Lung microvascular endothelial cell (primary cell): ENCODE results near the gene ZFYVE28. TPM values are rescaled to one million over a fixed set of nuclear protein-coding genes. Genes with fewer than 3 reads are reported as not detected.

Experiments used
- DNase-seq, 2 donors: peaks; one replicate each; pipeline versions ENCODE4 v3.0.0 to v3.0.0-alpha.2; 2010; ENCODE audit warnings: low read depth in 2 of 2
- total RNA-seq: library from RNA; depleted of rRNA; stranded (reverse); fragments of >200 nt; gene quantifications from 2 replicates; pipeline ENCODE4 v1.2.1, GENCODE V29; 2014

The ZFYVE28 gene
- total RNA-seq, 1 donor from 2014 or later, result 1.8 TPM

- DNase-seq, result no peak
Observed at GRCh38 chr4:2273221-2273620, 145.2 kb downstream of the ZFYVE28 start.

GRCh38 chr4:2272828-2273120, 145.7 kb downstream of the ZFYVE28 start:
- DNase-seq, result no peak

GRCh38 chr4:2272026-2272827, 146.2 kb downstream of the ZFYVE28 start:
- no peak for DNase-seq

- no peak for DNase-seq
Observed at GRCh38 chr4:2271279-2272025, 147.0 kb downstream of the ZFYVE28 start.

DNA sequence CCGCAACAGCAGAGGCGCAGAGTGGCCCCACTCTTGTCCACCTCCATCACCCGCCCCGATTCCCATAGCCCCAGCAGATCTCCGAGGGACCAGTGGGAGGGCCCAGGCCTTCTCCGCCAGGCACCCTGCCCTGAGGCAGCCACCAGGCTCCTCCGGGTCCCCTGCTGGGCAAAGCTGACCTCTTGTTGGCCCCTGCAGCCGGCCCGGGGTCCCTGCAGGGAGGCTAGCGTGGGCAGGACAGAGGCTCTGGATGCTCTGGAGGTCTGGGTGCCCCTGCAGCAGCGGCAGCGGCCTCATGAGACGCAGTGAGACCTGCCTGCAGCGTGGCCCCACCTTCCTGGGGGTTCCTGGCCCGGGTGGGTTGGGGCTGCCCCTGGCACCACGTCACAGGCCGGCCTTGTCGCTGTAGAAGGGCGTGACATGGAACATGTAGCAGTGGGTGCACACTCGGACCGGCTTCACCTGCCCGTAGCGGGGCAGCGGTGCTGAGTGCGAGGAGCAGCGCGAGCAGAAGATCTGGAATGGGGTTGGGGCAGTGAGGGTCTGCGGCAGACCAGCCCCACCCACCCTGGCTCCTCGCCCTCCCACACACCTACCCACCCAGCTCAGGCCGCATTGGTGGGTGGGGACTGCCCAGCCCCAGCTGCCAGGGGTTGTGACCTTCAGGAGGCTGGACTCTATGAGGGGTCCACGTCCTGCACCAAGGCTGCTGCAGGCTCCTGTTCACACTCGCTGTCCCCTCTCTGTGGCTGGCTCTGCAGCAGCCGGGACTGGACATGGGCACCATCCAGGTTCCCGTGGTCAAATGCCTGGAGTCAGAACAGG, 147.9 kb downstream of the ZFYVE28 start:
- DNase-seq, result no peak

DNA sequence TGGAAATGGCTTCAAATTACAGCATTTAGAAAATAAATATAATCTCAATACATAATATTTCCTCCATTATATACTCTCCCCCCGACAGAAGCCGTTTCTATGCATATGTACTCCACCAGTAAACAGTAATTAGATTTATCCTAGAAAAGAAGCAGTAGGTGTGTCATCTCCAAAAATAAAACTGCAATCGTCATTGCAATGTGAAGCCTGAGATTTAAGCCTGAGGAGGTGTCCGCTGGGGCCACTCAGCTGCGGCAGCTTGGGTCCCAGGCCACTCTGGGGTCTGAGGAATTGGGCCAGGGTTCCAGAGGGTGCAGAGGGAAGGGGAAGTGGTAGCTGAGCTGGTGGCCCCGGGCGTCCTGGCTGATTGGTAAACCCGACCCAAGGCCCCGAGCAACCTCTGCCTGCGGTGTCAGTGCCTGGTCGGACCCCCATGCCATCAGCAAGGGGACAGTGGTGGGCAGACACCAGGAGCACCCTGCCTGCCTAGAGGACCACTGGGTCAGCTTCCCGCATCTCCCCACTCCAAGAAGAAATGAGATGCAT, 148.8 kb downstream of the ZFYVE28 start:
- no peak for DNase-seq

DNA sequence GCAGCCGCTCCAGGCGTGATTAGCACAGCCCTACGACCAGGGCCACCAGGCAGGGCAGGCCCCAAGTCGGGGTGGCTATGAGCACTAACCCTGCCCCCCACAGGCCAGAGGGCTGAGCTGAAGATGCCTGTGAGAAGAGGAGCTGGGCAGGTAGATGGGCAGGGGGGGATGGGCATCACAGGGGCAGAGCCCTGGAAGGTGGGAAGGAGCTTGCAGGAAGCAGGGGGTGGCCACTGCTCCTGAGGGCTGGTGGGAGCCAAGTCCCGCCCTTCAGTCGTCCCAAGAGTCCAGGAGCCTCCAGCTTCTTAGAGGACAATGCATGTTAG, 149.3 kb downstream of the ZFYVE28 start:
- no peak for DNase-seq

DNA sequence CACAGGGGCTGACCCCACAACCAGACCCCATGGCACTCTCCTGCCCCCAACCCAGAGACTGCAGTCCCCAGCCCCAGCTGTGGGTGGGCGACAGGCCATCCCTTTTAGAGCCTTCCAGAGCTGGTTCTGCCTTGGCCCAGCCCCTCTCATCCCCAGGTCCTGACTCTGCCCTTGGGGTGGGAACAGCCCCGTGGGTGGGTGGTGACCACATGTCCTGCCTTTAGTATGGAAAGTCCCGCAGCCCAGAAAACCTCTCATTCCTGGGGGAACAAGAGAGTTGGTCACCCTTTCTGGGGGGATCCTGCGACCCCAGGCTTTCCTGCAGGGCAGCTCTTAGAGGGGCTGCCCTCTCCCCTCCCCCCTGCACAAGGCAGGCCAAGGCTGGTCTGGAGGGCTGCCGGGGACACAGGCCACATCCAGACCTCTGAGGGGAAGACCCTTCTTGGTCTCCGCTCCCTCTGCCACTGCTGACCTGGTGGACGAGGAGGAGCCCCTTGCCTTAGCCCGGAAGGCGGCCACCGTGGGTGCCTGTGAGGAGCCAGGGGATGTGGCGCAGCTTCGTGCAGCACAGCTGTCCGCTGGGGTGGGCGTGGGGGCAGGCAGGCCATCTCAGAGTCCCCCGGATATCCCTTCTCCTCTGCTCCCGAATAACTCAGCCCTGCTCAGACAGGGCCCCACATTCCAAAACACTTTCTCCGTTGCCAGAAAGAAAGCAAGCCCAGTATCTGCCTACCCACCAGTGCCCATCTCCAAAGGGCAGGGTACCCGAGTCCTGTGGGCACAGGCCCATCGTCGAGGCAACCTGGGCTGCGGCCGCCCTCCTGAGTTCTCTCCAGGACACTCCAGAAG, 149.9 kb downstream of the ZFYVE28 start:
- DNase-seq, result no peak

- DNase-seq, result no peak
Observed at GRCh38 chr4:2267841-2268240, 150.6 kb downstream of the ZFYVE28 start.

- no peak for DNase-seq
Observed at GRCh38 chr4:2267320-2267811, 151.1 kb downstream of the ZFYVE28 start.

DNA sequence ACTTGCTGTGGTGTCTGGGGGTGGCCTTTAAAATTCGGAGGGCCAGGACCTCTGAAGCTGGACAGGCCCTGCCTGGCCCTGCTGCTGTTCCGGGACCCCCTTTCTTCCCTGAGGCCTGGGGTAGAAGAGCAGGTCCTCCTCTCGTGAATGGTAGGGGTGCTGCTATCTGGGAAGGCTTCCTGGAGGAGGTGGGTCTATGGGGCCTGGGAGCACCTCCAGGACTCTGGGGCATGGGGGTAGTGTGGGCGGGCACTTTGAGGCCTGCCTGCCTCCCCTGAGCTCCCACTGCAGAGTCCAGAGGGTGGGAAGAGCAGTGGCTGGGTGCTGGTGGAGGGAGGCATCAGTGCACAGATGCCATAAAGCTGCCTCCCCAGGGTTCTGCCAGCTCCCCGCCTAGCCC, 151.6 kb downstream of the ZFYVE28 start:
- no peak for DNase-seq

DNA sequence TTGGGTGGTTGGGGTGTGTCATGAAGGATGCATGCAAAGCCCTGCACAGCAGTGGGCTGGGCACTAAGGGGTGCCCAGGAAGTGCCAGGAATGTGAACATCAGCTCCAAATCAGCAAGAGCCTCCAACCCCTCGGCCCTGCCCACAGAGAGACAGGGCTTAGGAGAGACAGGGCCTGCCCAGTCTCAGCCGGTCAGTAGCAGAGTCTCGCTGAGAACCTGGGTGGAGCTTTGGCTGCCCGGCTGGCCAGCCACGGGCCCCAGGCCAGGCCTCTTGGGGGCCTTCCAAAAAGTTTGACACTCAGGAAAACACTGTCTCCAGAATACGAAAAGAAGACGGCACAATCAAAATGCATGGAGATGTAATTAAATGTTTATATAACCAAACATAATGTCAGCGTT, 152.3 kb downstream of the ZFYVE28 start:
- DNase-seq, result no peak

DNA sequence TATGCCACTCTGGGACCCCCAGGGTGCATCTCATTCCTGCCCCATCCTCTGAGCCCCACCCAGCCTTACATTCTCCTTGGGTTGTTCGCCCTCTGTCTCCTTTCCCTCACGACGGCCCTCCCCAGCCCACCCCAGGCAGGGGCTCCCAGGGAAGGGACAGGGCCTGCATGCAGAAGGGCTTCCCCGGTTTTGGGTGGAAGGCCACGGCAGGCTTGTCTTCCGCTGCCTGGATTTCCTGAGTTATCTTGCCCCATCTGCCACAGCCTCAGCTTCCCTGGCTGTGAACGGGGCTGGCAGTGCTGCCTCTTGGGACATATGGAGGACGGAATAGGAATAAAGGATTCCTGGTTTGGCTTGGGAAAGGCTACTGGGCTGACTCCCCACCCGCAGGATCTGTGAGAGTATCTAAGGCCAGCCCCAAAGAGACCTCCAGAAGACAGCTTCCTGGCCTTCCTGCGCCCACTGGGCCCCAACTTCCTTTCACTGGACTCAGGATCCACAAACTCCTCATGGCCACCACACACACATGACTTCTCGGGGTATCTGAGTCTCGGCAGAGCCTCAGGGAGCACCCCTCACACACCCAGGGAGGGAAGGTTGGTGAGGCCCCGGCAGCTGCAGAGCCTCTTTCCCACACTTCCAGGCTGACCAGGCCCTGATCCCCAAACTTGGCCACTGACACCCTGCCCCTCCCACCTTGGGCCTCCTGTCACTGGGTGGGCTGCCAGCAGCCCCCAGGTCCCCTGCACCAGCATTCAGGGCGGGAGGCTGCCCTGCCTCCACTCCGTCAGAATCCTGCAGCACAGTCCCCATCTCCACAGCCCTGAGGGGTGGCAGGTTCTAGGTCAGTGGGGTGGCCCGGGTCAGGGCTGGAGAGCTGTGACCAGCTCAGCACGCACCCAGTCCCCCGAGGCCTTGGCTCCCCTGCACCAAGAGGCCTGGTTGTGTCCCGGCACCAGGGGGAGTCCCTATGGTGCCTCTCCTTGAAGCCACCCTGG, 153.0 kb downstream of the ZFYVE28 start:
- DNase-seq, result no peak

DNA sequence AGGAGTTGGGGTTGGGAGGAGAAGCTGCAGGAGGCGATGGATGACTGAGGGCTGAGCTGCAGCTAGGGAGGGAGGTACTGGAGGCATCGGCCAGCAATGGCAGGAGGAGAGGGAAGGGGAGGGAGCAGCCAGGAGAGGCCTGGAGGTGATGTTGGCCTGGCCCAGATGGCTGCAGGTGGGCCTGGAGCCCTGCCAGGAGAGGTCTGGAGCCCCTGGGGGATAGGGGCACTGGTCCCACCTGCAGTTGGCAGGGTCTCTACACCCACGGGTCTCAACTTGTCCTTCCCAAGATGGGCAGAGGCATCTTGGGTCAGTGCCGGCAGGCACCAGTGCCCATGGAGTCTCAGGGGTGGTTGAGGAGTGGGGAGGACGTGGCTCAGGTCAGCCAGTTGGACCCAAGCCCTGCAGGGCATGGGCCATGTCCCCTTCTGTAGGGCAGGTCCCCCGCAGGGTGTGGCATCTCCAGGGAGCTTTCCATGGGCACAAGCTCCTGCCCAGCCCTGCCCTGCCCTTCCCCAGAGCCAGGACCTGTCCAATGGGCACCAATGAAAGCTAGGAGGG, 153.9 kb downstream of the ZFYVE28 start:
- no peak for DNase-seq

- no peak for DNase-seq
Observed at GRCh38 chr4:2263926-2264321, 154.5 kb downstream of the ZFYVE28 start.

DNA sequence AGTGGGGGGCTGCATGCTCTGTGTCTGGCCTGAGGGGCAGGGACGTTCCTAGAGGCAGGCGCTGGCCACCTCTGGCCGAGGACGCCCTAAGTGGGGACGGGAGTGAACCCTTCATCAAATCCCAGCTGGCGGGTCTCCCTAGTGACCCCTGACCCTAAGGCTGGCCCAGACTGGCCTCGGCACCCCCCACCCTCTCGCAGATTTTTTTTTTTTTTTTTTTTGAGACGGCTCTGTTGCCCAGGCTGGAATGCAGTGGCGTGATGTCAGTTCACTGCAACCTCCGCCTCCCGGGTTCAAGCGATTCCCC, 155.5 kb downstream of the ZFYVE28 start:
- DNase-seq, result no peak

DNA sequence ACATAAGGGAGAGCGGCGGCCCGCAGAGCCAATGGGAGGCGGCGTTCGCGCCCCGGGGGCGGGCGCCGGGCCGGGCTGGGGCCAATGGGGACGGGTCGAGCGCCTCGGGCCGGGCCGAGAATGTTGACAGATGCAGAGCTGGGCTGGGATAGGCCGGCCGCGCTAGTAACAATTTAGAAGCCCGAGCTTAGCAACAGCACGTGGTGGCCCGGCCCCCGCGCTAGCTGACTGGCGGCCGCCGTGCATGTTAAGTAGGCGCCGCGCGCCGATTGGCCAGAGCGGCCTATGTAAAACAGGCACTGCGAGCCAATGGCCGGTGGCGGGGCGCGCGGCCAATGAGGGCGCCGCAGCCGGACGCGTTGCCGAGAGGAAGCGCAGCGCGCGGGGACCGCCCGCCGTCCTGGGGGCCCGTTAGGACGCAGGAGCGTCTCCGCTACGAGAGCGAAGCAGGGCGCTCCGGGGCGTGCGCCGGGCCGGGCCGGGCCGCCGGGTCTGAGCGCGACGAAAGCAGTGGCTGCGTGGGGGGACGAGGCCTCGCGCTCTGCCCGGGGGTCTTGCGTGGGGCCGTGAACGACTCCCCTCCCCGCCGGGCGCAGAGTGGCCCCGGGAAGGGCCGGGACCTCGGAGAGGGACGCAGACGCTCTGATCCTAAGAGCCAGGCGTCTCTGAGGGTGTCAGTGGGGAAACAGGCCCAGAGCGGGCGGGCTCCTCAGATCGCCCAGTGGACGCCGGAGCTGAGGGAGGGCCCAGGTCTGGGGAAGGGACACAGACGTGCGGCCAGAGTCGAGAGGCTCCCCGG, 156.1 kb downstream of the ZFYVE28 start:
- peak; percentile 100 for DNase-seq

- DNase-seq, result no peak
Observed at GRCh38 chr4:2261853-2262144, 156.6 kb downstream of the ZFYVE28 start, which contains the start of gene MXD4. Gene MXD4 (minus strand): TSS chr4:2262109. CDS start chr4:2261980, 129 bp downstream.
